GM04503 (cell line): Measurements from ENCODE around the gene HACE1.
"Not testable (repeated sequence)": the region's sequence is repeated elsewhere in the genome, so short reads cannot be mapped to it uniquely, and the experiment has no call there.

Experiments used
- DNase-seq: peaks from one replicate; pipeline ENCODE4 v3.0.0-alpha.2; 2012; ENCODE audit warnings: low read depth

The HACE1 gene

GRCh38 chr6:104737567-104737966, 122.2 kb downstream of the HACE1 start:
- DNase-seq: not testable (repeated sequence)

- DNase-seq: no peak
Observed at GRCh38 chr6:104736545-104736944, 123.2 kb downstream of the HACE1 start.

DNA sequence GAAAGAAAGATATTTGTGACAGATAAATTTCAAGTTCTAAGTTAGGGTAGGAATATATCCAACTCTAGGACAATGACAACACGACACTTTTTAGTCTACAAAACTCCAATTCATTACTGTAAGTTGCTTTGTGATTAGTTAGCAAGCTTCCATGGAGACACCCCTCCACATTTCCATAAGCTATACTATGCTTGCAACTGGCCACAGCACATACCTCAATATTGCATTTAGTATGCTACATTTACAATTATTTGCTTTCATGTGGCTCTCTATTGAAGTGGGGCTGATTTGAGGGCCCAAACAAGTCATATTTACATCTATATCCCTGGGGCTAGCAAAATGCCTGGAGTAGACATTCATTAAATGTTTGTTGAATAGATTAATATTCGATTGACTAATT, 129.3 kb downstream of the HACE1 start:
- DNase-seq: no peak

GRCh38 chr6:104729433-104729832, 130.3 kb downstream of the HACE1 start:
- DNase-seq: no peak

- DNase-seq: no peak
Observed at GRCh38 chr6:104728448-104728847, 131.3 kb downstream of the HACE1 start.

- no peak for DNase-seq
Observed at GRCh38 chr6:104718672-104719071, 141.0 kb downstream of the HACE1 start.

- no peak for DNase-seq
Observed at GRCh38 chr6:104716858-104717257, 142.9 kb downstream of the HACE1 start.

DNA sequence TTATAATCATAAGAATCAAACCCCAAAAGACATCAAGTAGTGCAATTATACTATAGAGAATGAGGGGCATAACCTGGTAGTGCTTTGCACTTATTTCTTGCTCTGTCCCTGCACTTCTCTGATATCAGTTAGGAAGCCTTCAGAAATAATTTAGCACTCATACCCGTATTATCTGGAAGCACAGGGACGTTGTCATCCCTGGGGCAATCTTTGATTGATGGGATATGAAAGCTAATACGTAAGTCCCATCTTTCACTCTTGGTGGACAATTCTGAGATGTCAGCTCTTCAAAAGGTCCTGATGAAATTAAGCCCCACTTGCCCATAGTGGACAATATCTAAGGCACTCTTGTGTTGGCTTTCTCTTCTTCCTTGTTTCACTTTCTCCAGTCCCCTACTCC, 144.9 kb downstream of the HACE1 start:
- DNase-seq: no peak

DNA sequence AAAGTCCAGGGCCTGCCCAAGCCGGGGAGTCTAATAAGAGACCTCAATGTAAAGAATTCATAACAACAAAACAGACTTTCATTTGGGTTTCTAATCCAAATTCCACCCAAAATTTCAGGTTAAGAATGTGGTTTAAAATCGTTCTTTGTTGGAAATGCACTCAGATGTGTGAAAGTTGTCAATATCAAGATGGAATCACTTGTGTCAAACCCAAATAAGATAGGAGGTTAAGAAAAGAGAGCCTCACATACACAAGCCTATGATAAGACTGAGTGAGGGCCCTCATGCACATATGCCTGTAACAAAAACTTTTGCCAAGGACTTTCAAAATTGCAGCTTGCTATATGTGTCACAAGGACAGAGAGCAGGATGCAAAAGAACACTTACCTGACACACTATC, 145.7 kb downstream of the HACE1 start:
- no peak for DNase-seq

- DNase-seq: peak; percentile 58
Observed at GRCh38 chr6:104711371-104711770, 148.3 kb downstream of the HACE1 start.

- no peak for DNase-seq
Observed at GRCh38 chr6:104710543-104711335, 149.0 kb downstream of the HACE1 start.

DNA sequence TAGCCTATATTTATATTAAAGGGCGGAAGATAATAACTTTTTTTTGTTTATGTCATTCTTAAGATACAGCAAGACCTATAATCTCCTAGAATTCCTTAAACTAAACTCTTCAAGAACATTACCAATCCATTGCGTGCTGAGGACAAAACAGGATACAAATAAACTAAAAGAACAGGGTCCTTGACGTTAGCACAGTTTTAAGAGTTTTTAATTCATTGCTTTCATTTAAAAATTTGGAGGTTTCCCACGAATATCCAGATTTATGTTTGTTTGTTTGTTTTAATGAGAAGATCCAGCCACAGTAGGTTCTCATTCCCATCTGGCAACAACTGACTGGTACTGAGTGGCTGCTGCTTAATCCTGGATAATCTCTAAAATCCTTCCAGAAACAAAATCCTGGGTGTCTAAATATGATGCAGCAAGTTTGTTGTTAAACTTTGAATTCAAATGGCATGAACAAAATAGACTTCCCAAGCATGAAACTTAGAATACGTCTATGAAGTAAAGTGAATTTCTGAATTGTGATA, 153.7 kb downstream of the HACE1 start:
- DNase-seq: no peak

- DNase-seq: no peak
Observed at GRCh38 chr6:104705095-104705707, 154.5 kb downstream of the HACE1 start.

DNA sequence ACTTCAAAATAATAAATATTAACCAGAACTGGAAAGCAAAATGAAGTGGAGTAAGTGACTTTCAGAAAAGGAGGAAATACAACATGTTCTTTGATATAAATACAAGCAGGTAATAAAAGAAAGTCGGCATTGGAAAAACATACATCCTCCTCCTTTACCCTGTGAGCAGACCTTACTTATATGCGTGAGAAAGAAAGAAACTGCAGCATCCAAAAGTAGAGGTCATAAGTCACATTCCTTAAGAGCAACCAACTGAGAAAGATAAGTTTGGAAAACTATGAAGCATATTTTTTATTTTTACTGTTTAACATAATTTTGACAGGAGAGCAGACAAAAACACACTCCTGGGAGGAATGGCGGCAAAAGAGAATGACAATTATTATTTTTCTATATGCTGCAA, 155.5 kb downstream of the HACE1 start:
- no peak for DNase-seq

DNA sequence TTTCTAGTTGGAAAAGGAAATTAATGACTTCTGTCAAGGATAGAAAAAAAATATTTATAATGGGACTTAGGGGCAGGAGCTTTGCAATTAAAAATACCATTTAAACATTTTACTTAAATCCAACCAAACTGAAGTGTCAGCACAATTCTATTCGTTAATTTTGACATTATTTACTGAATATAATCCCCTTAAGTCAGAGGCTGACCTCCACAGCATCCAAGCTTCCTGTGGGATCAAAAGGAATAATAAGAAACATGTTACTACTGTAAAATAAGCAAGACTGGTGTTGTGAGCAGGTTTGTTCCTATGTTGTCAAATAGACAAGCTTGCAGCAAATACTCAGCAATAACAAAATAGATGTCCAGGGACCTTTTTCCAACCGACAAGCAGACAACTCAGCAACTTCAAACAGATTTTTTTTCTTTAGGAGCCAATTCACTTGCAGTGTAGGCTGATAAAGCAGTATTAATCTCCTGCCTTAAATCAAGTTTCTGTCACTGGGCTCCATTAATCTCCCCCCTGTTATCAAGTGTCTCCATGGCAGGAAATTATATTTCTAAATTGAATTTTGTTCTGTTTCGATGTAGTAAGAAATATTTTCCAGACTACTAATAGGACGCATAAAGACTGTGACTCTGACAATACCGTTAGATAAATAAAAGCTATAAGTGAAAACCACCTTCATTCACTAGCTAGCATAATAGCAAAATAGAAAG, 157.4 kb downstream of the HACE1 start:
- DNase-seq: no peak

GRCh38 chr6:104700371-104701185, 159.1 kb downstream of the HACE1 start:
- DNase-seq: no peak

DNA sequence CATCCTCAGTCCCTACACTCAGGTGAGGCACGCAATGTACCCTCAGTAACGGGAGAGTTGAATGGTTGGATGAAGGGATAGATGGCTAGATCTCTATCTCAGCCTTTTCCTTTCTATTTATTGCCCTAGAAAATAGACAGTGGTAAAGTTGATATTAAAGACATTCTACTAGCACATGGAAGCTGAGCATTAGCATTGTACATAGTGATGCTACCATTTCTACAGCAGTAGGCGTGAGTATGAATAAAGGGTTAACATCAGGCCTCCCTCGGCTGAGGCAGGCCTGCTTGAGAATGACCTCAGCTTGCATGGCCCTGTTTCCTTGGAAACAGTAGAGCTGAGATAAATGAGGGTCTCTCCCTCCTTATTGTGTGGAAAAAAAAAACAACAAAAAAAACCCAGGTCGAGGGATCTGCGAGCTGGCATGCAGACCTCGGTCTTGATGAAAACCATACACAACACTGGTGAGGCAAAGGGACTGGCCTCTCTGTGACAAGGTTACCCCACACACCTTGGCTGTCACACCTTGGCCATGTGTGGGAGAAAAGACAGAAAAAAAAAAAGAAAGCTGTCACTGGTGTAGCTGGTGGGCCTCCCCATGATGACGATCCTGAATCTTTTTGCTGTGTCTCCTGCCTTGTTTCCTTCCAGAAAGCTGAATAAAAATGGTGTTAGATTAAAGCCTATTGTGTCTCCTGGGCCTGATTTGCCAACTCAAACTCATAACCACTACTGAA, 160.0 kb downstream of the HACE1 start:
- no peak for DNase-seq

DNA sequence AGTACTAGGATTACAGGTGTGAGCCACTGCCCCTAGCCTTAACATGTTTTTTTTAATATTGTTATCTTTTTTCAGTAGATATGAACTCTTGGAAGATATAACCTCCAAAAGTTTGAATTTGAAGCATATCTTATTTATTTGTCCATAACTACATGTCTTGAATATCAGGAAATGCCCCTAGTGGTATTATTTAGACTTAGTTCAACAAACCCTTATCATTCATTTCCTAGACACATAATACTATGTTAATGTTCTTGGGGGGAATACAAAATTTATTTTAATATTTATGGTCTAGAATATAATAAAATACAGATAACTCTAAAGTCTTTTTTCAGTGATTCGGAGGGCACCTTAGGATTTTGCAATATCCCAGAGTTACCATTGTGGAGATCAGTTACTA, 160.7 kb downstream of the HACE1 start:
- DNase-seq: no peak

GRCh38 chr6:104692008-104692407, 167.7 kb downstream of the HACE1 start:
- DNase-seq: no peak

GRCh38 chr6:104689551-104690205, 170.0 kb downstream of the HACE1 start:
- DNase-seq: peak; percentile 20
